HG02943 (cell line): ENCODE measurements around the gene PARPBP.
"Not testable (repeated sequence)": the region's sequence is repeated elsewhere in the genome, so short reads cannot be mapped to it uniquely, and the experiment has no call there.

Source experiments
- ATAC-seq: cut with Tn5 transposase; IDR thresholded peaks from one replicate; pipeline ENCODE4 v1.9.1; 2021; ENCODE audit warnings: mild to moderate bottlenecking, low read depth, moderate library complexity; ENCODE audit not compliant: unreplicated experiment

The PARPBP gene, protein sequence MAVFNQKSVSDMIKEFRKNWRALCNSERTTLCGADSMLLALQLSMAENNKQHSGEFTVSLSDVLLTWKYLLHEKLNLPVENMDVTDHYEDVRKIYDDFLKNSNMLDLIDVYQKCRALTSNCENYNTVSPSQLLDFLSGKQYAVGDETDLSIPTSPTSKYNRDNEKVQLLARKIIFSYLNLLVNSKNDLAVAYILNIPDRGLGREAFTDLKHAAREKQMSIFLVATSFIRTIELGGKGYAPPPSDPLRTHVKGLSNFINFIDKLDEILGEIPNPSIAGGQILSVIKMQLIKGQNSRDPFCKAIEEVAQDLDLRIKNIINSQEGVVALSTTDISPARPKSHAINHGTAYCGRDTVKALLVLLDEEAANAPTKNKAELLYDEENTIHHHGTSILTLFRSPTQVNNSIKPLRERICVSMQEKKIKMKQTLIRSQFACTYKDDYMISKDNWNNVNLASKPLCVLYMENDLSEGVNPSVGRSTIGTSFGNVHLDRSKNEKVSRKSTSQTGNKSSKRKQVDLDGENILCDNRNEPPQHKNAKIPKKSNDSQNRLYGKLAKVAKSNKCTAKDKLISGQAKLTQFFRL

DNA sequence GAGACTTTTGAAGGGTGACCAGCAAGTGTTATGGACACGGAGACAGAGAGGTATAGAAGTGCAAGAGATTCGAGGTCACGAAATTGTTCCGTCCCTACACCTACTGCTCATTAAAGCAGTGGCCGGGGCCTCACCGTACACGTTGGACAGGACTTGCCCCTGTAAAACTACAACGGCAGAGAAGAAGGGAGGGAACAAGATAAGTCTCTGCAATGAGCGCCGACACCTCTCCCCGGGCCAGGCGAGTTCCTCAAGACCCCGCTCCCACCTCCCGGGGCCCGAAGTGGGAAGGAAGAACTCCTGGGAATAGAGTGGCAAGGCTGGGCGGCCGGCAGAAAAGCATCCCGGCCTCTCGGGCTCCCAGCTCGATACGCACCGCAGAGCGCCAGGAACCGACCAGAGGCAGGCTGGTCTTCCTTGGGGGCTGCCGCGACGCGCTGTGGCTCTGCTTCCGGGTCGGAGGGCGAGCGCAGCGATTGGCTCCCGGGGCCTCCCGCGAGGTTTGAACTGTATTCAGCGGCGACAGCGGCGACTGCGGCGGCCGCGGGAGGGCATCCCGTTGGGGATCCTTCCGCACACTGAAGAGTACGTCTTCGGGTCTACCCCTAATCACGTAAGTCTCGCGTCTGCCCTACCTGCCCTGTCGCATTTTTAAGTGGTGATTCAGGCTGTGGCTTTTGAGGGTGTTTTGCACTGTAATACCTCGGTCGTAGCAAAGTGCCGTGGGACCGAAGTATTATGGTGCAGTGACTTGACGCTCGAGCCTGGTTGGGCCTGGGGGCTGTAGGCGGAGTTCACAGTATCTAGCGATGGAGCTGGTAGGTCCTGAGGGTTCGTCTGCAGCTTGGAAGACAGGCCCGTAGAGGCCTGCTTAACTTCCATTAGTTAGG, at the start of gene PARPBP, which contains the start of gene NUP37:
Gene PARPBP (plus strand): TSS at position 510 of the 890 bp plus-strand sequence. CDS start 3,706 bp downstream, outside the sequence.
Gene NUP37 (minus strand): TSS at position 441 of the 890 bp plus-strand sequence. CDS start 1,596 bp downstream, outside the sequence.
- ATAC-seq: peak; percentile 98

GRCh38 chr12:102072092-102072491, 47.9 kb upstream of the PARPBP start:
- ATAC-seq: not testable (repeated sequence)

GRCh38 chr12:102080842-102081241, 39.1 kb upstream of the PARPBP start:
- ATAC-seq: no peak

DNA sequence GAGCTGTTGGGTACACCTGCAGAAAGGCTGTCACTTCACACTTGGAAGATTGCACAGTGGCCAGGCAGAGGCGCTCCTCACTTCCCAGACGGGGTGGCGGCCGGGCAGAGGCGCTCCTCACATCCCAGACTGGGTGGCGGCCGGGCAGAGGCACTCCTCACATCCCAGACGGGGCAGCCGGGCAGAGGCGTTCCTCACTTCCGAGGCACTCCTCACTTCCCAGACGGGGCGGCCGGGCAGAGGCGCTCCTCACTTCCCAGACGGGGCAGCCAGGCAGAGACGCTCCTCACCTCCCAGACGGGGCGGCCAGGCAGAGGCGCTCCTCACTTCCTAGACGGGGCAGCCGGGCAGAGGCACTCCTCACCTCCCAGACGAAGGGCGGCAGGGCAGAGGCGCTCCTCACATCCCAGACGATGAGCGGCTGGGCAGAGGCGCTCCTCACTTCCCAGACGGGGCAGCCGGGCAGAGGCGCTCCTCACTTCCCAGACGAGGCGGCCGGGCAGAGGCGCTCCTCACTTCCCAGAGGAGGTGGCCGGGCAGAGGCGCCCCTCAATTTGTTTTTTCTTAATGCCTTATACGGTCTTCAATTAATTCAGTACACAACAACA, 30.7 kb upstream of the PARPBP start:
- ATAC-seq: not testable (repeated sequence)

DNA sequence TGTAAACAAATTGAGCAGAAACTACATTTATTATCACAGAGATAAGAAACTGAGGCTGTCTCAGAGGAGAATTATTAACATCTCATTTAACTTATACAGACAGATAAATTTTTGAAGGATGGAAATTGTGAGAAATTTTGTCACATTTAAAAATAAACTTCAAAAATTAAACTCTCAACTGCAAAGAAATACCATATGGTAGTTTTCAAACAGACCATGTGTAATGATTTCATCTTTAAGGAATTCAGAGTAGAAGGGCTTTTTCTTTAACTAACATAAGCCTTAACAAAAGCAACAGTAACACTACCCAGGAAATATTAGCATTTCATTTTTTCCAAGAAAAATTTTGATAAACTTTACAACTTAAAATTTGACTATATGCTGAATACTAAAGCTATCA, 26.7 kb upstream of the PARPBP start:
- ATAC-seq: no peak

- no peak for ATAC-seq
These were observed 24.2 kb upstream of the PARPBP start for GRCh38 chr12:102095677-102096263.

DNA sequence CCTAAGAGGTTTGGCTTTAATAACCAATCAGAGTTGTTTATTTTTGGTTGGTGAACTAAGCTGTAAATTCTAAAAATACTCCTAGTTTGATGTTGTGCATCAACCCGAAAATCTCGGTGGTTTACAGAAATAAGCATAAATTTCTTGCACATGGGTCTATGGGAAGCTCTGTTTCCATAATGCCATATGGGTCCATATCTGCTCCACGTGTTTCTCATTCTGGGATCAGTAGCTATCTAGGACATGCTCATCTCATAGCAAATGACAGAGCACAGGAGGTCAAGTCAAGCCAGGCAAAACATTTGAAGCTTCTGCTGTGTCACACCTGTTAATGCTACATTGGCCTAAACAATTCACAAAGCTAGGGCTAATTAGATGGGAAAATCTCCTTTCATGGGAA, 23.1 kb upstream of the PARPBP start:
- no peak for ATAC-seq

GRCh38 chr12:102106905-102107304, 13.1 kb upstream of the PARPBP start:
- no peak for ATAC-seq

DNA sequence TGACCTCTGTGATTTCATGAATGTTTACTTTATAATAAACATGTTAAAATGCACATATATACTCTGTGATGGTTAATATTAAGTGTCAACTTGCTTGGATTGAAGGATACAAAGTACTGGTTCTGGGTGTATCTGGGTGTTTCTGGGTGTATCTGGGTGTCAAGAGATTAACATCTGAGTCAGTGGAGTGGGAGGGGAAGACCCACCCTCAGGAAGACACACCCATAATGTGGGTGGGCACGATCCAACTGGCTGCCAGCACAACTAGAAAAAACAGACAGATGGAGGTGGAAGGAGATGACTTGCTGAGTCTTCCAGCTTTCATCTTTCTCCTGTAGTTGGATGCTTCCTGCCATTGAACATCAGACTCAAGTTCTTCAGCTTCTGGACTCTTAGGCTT, 12.0 kb upstream of the PARPBP start:
- ATAC-seq: no peak

DNA sequence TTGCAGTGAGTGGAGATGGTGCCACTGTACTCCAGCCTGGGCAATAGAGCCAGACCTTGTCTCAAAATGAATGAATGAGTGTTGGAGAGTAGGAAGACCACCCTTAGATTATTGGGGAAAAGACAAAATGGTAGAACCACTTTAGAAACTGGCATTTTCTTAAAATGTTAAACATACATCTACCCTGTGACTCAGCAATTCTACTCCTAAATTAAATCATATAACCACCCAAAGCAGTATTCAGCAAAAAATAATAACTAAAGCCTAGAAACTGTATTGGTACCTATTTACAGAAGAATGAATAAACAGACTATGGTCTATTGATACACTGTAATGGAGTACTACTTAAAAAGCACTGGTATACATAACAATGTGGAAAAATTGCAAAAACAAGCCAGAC, 9.2 kb upstream of the PARPBP start:
- no peak for ATAC-seq

DNA sequence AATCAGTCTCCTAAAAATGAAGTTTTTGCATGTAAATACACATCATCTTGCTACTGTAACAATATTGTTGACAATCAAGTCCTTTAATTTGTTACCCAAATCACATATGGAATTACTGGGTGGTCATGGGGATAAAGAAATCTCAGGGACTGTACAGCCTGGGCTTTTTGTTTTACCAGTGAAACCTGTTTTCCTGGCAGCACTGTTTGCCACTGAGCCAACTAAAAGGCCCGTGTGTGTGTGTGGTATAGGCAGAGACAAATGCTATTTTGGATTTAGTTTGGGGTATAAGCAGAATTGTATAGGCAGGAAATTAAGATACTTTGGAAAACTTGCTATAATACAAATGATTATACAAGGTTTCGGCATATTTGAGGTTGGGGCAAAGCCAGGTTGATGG, 5.8 kb upstream of the PARPBP start:
- no peak for ATAC-seq

GRCh38 chr12:102116392-102116791, 3.6 kb upstream of the PARPBP start:
- no peak for ATAC-seq

DNA sequence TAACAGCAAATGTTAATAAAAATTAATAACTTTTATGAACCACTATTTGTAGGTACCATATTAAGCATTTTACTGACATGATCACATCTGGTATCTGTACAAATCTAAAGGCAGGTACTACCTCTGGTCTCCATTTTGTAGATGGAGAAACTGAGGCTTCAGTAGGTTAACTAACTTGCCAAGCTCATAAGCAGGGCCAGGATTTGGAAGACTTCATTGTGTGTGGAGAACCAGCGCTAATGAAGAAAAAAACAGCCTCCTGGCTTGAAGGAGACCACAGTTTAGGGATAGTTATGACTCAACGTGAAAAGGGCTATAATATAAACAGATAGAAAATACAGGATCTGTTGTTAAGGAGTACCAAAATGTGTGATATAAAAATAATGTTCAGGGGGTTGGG, 1.1 kb upstream of the PARPBP start:
- no peak for ATAC-seq

DNA sequence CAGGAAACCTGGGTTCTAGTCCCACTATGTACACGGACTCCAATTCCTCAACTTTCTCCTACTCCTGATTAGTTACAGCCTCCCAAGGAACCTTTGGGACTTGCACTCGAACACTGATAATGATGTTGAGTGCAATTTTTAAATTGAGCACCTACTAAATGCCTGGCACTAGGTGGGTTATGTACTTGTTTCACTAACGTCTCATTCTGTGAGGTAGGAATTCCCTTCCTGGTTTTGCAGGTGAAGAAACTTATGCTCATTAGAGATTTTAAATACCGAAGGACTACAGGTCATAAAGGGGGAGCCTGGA, 536 bp downstream of the PARPBP start:
- ATAC-seq: no peak

DNA sequence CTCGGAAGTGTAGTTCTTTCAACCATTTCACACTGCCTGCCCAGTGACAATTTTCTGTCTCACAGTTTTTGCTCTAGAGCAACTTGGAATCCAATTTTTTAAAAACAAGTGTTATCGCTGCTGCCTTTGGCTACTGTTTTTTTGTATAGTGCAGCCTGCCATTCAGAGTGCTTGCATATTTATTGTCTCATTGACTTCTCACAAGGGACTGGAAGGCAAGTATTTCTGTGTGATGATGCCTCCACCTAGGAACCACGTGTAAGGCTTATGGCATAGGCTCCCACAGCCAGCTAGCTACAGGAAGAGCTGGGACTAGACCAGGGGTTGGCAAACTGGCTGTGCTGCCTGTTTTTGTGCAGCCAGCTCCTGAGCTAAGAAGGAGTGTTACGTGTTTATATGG, 903 bp downstream of the PARPBP start:
- ATAC-seq: no peak

DNA sequence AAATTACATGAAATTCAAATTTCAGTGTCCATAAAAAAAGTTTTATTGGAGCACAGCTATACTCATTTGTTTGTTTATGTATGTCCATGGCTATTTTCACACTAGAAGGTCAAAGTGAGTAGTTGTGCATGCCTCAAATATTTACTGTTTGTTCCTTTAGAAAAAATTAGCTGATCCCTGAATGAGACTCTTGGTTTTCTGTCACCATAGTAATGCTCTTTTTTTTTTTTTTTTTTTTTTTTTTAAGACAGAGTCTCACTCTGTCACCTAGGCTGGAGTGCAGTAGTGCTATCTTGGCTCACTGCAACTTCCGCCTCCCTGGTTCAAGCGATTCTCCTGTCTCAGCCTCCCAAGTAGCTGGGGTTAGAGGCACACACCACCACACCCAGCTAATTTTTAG, 1.3 kb downstream of the PARPBP start:
- ATAC-seq: not testable (repeated sequence)

- not testable (repeated sequence) for ATAC-seq
These were observed 10.7 kb downstream of the PARPBP start for GRCh38 chr12:102130720-102131119.

- not testable (repeated sequence) for ATAC-seq
These were observed 11.5 kb downstream of the PARPBP start for GRCh38 chr12:102131442-102131841.

- not testable (repeated sequence) for ATAC-seq
These were observed 17.6 kb downstream of the PARPBP start for GRCh38 chr12:102137619-102138018.

DNA sequence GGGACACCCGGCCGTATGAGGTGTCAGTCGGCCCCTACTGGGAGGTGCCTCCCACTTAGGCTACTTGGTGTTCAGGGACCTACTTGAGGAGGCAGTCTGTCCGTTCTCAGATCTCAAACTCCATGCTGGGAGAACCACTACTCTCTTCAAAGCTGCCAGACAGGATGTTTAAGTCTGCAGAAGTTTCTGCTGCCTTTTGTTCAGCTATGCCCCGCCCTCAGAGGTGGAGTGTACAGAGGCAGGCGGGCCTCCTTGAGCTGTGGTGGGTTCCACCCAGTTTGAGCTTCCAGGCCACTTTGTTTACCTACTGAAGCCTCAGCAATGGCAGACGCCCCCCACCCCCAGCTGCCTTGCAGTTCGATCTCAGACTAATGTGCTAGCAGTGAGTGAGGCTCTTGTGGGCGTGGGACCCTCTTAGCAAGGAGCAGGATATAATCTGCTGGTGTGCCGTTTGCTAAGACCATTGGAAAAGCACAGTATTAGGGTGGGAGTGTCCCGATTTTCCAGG, 22.9 kb downstream of the PARPBP start:
- ATAC-seq: not testable (repeated sequence)
